ENCODE results near the gene UBE2R2.

The UBE2R2 gene

DNA sequence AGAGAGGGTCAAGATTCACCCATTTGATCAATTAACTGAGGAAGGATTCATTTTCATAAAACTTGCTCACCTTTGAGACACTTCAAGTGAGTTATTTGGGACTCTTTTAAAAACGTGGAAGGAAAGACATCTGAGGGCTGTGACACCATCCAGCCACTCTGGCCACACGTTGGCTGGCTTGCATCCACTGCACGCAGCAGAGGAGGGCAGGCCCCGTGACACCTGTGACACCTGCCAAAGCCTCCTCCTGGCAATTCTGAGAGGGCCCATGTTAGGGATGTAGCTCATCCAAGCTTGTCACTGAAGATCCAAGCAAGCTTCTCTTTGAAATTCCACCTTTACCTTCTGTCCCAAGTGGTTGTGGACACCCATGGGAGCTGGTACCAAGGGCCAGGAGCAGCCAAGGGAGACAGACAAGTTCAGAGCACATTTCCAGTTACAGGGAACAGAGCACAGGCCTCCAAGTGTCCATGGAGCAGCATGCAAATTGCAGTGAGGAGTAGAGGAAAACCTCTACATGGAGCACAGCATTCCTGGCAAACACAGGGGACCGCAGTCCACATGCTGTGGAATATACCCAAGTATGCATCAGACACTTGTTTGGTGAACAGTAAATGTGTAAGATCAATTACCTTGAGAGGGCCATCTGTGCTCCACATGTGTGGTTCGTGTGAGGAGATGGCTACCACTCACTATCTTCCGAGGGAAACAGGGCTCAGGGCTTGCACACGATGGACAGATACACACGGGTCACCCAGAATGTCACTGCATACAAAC, 16.8 kb upstream of the UBE2R2 start:
- TF ChIP-seq, protein P1, sequence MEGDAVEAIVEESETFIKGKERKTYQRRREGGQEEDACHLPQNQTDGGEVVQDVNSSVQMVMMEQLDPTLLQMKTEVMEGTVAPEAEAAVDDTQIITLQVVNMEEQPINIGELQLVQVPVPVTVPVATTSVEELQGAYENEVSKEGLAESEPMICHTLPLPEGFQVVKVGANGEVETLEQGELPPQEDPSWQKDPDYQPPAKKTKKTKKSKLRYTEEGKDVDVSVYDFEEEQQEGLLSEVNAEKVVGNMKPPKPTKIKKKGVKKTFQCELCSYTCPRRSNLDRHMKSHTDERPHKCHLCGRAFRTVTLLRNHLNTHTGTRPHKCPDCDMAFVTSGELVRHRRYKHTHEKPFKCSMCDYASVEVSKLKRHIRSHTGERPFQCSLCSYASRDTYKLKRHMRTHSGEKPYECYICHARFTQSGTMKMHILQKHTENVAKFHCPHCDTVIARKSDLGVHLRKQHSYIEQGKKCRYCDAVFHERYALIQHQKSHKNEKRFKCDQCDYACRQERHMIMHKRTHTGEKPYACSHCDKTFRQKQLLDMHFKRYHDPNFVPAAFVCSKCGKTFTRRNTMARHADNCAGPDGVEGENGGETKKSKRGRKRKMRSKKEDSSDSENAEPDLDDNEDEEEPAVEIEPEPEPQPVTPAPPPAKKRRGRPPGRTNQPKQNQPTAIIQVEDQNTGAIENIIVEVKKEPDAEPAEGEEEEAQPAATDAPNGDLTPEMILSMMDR (IDR thresholded peaks at IDR 0.05) = no peak

DNA sequence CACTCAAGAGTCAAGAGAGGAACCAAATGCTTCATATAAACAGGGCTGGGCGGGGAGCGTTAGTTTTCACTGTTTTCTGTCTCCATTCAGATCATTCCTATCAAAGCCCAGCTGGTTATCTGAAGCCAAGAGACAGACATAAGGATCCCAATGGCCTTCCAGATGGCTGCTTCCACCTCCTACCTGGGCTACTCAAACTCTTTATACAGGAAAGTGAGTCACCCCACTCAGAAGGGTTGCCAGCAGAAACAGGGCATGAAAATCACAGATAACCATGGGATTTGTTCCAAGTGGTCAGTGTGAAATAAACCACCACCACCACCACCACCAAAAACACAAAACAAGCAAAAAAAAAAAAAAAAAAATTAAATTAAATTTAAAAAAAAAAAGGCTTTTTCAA, 16.1 kb upstream of the UBE2R2 start:
- TF ChIP-seq, protein P1 (IDR thresholded peaks at IDR 0.05) = no peak

DNA sequence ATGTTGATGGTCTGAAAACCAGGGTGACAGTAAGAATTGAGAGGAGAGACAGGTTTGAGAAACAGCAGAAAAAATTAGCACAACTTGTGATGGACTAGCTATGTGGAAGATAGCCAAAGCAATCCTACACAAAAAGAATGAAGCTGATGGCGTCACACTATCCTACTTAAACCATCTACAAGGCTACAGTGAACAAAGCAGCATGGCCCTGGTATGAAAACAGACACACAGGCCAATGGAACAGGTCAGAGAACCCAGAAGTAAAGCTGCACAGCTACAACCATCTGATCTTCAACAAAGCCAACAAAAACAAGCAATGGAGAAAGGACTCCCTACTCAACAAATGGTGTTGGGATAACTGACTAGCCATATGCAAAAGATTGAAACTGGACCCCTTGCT, 7.5 kb upstream of the UBE2R2 start:
- TF ChIP-seq, protein P1 (IDR thresholded peaks at IDR 0.05) = no peak

DNA sequence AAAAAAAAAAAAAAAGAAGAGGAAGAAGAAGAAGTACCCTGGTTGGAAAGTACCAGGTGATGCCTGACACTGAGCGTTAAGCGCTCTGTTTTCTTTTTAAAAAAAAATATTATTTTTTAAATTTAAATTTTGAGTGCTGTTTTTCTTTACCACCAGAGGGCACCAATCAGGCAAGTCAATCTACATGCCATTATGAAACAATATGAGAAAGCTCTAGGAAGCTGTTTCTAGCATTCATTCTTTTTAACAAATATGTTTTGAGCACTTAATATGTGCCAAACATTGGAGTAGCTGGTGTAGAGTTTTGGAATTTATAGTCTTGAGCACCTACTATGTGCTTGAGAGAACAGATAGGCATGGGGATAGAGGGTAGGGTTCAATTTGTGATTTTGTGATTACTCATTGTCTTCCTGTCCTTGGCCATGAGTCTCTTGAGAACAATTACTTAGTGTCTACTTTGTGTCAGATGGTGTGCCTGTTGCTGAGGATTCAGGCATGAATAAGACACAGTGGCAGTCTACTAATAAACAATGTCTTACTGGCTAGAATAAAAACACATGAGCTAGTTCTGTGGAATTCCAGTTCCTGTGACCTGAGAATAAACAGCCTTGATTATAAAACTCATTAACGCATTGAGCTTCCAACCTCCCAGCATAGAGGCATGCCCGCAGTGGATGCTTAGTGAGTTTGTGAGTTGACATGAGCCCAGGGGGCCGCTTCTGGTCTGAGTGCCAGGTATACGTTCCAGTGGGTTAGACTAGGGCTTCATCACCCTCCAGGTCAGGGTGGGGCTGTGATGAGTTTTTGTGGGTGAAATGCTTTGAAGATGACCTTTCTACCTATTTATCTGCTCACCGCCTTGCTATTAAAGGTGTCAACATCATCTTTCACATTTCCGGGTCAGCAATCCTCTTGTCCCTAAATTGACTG, 3.0 kb upstream of the UBE2R2 start:
- TF ChIP-seq, protein P1 (IDR thresholded peaks at IDR 0.05) = peak; percentile 45

DNA sequence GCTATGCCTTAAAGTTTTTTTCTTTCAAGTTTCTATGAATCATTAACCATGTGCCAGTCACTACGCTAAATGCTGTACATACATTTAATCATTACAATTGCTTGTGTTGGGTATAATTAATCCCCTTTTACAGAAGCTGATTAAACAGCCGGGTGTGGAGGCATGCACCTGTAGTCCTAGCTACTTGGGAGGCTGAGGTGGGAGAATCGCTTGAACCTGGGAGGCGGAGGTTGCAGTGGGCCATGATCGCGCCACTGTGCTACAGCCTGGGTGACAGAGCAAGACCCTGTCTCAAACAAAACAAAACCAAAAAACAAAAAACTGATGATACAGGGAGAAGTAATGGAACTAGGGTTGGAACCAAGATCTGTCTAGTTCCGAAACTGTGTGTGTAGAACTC, 1.2 kb upstream of the UBE2R2 start:
- TF ChIP-seq, protein P1 (IDR thresholded peaks at IDR 0.05) = no peak

DNA sequence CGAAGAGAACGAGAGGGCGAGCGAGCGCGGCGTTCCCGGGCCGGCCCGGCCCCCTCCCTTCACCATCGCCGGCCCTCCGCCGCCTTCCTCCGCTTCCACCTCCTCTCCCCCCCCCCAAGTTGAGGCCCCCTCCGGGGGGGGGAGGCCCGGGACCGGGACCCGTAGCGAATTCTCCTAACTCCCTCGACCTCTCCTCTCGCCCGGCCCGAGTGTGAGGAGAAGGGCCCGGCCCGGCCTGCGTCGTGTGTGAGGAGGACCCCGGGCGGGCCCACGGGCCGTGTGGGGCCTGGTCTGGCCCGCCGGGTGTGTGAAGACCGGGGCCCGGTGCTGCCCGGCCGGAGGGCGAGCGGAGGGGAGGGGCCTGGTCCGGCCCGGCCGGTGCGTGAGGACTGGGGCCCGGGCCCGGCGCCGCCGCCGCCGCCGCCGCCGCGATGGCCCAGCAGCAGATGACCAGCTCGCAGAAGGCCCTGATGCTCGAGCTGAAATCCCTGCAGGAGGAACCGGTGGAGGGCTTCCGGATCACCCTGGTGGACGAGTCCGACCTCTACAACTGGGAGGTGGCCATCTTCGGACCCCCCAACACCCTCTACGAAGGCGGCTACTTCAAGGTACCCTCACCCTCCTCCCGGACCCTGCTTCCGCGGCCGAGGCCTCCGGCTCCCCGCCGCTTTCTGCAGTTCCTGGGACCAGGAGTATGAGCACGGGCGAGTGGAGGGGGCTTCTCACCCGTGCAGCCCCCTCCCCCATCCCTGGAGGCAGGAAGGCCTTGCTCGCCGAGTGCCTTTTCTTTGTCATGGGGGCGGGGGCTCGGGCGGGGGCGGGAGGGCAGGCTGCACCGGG, 587 bp downstream of the UBE2R2 start:
- TF ChIP-seq, protein P1 (IDR thresholded peaks at IDR 0.05) = no peak
